Peyer's patch (tissue), 4 donors: ENCODE measurements around the gene SRRM2.

Experiments used
- CTCF ChIP-seq, 6 experiments: fragments of 450-650 bp in 4 of 6; fragments of 200-600 bp in 2 of 6; sonication (generic) in 1 of 6; IDR thresholded peaks; one replicate each; pipeline ENCODE4 v1.5.1; 2017 to 2019; ENCODE audit warnings: antibody characterized with exemption in 6 of 6, mild to moderate bottlenecking in 3 of 6, moderate library complexity in 1 of 6
- POLR2A ChIP-seq, 2 donors: fragments of 450-650 bp; IDR thresholded peaks; one replicate each; pipeline ENCODE4 v1.5.1; 2017; ENCODE audit warnings: antibody characterized with exemption in 2 of 2, mild to moderate bottlenecking in 2 of 2, moderate library complexity in 2 of 2

- TF ChIP-seq CTCF (IDR thresholded peaks at IDR 0.05) (no peak), POLR2A (IDR thresholded peaks at IDR 0.05) (no peak)
Observed at GRCh38 chr16:2764718-2765117, 12.3 kb downstream of the SRRM2 start.
